Keratinocyte (primary cell): ENCODE measurements around the gene ADGRG1. TPM values are rescaled to one million over a fixed set of nuclear protein-coding genes. Genes with fewer than 3 reads are reported as not detected.

Experiments used
- DNase-seq: peaks from one replicate; pipeline ENCODE4 v3.0.0-alpha.2; 2011; ENCODE audit warnings: low read depth, missing footprints, low spot score
- FAIRE-seq: peaks from 2 replicates; lab custom pipeline; 2011; peaks lifted over from hg19 to GRCh38; lab: Jason Lieb, UNC
- H2AFZ ChIP-seq: 2 replicates; pipeline ENCODE4 v1.6.0; 2012; ENCODE audit warnings: low read length, control low read depth, inconsistent platforms; ENCODE audit not compliant: control insufficient read depth
- H3K27ac ChIP-seq: 2 replicates; pipeline ENCODE4 v1.5.1; 2011; ENCODE audit warnings: low read length; ENCODE audit not compliant: control insufficient read depth, insufficient read depth
- H3K27me3 ChIP-seq: 3 replicates; pipeline ENCODE4 v1.6.0; 2011; ENCODE audit warnings: low read length; ENCODE audit not compliant: control insufficient read depth, insufficient read depth; ENCODE audit errors: extremely low read depth
- H3K36me3 ChIP-seq, 2 experiments: 2 replicates in 1 of 2; 3 replicates in 1 of 2; pipeline ENCODE4 v1.5.1; 2011; ENCODE audit warnings: low read length in 2 of 2, mild to moderate bottlenecking in 1 of 2; ENCODE audit not compliant: control insufficient read depth in 2 of 2, insufficient read depth in 2 of 2; ENCODE audit errors: extremely low read depth in 1 of 2
- H3K4me1 ChIP-seq: 3 replicates; pipeline ENCODE4 v1.5.1; 2011; ENCODE audit warnings: low read length; ENCODE audit not compliant: control insufficient read depth, insufficient read depth; ENCODE audit errors: extremely low read depth
- H3K4me2 ChIP-seq: 3 replicates; pipeline ENCODE4 v1.6.0; 2011; ENCODE audit warnings: low read depth, low read length; ENCODE audit not compliant: control insufficient read depth, insufficient read depth; ENCODE audit errors: extremely low read depth
- H3K4me3 ChIP-seq, 3 experiments: fragments of 200-600 bp in 1 of 3; sonication (generic) in 1 of 3; 2 replicates in 2 of 3; 3 replicates in 1 of 3; pipeline ENCODE4 v1.5.1; 2011 to 2016; ENCODE audit warnings: low read length in 3 of 3, mild to moderate bottlenecking in 3 of 3, control low read depth in 2 of 3, inconsistent platforms in 1 of 3, low read depth in 1 of 3, mixed read lengths in 1 of 3, mixed run types in 1 of 3, moderate library complexity in 1 of 3; ENCODE audit not compliant: control insufficient read depth in 2 of 3, insufficient read depth in 2 of 3; ENCODE audit errors: extremely low read depth in 1 of 3
- H3K79me2 ChIP-seq: 2 replicates; pipeline ENCODE4 v1.6.0; 2012; ENCODE audit warnings: low read length; ENCODE audit not compliant: control insufficient read depth, insufficient read depth
- H3K9ac ChIP-seq: 3 replicates; pipeline ENCODE4 v1.6.0; 2011; ENCODE audit warnings: low read length; ENCODE audit not compliant: control insufficient read depth, insufficient read depth; ENCODE audit errors: extremely low read depth
- H3K9me1 ChIP-seq: 3 replicates; pipeline ENCODE4 v1.6.0; 2011; ENCODE audit warnings: low read length; ENCODE audit not compliant: control insufficient read depth, insufficient read depth; ENCODE audit errors: extremely low read depth
- H3K9me3 ChIP-seq: 2 replicates; pipeline ENCODE4 v1.5.1; 2012; ENCODE audit warnings: low read depth, low read length; ENCODE audit not compliant: control insufficient read depth
- H4K20me1 ChIP-seq: 3 replicates; pipeline ENCODE4 v1.6.0; 2011; ENCODE audit warnings: low read length; ENCODE audit not compliant: control insufficient read depth, insufficient read depth; ENCODE audit errors: extremely low read depth
- CTCF ChIP-seq, 3 experiments: IDR thresholded peaks in 1 of 3; conservative IDR thresholded peaks in 1 of 3; optimal IDR thresholded peaks in 1 of 3; 2 replicates in 2 of 3; 3 replicates in 1 of 3; pipeline versions ENCODE3 to v1.5.1; 2011; ENCODE audit warnings: low read length in 3 of 3, mild to moderate bottlenecking in 3 of 3, moderate library complexity in 2 of 3, control low read depth in 1 of 3, inconsistent platforms in 1 of 3; ENCODE audit not compliant: insufficient read depth in 2 of 3; ENCODE audit errors: extremely low read depth in 1 of 3
- EZH2 ChIP-seq: IDR thresholded peaks from one replicate; pipeline ENCODE4 v1.6.1; 2012; ENCODE audit warnings: inconsistent platforms, mild to moderate bottlenecking, low read length, moderate library complexity
- dilution Hi-C: fragments of 300-500 bp; cut with MboI; formaldehyde crosslinking; loops from one replicate; pipeline ENCODE4 v1.7.0; 2020; ENCODE audit warnings: low sequenced_read_pairs; ENCODE audit not compliant: extremely low pct_ligation_motif_present
- polyA plus RNA-seq, 5 experiments: library from polyadenylated mRNA; depleted of rRNA in 3 of 5; stranded (reverse) in 3 of 5; stranded (forward) in 1 of 5; unstranded in 1 of 5; fragments of >200 nt; gene quantifications; 1 replicate in 1 of 5; 2 replicates in 3 of 5; 3 replicates in 1 of 5; pipeline versions ENCODE4 v1.2.1 to v1.2.3, GENCODE V29; 2011 to 2012; ENCODE audit warnings: missing spikeins in 2 of 5, low read depth in 1 of 5, low replicate concordance in 1 of 5

ADGRG1 gene
- polyA plus RNA-seq, 1 donor (not counting 4 experiments of a cell fraction or from before 2014, with no cell fraction given), result 28.4 TPM

DNA sequence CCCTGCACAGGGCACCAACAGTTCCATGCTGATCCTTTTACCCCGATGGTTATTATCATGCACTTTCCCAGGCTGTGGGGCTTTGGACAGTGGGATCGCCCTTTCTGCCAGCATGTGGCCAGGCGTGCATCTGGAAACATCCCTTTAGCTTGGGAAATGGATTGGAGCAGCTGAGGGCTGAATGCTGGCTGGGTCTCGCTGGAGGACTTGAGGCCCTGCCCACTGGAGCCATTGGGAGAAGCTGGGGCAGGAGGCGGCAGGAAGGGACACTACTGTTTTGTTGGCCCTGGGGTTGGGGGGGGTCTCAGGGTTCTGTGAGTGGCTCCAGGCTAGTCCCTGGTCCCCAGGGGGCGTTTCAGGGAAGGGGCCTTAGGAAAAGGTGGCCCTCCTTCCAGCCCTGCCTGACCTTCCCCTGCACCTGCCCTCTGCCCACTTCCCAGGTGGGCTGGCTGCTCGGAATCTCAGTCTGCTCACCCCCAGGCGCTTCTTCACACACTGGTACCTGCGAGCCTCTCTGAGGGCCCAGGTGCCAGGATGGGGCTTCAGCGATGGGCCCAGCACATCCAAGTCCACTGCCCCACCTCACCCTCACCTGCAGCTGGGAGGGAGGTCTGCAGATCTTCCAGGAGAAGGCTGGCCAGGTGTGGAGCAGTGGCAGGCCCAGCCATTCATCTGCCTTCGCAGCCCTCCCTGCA is 38.1 kb downstream of the ADGRG1 start:
- no peak overlapping the region for H3K27ac ChIP-seq
- H3K9ac ChIP-seq, result no peak overlapping the region
- DNase-seq (no peak), FAIRE-seq (no peak)
- no peak overlapping the region for H2AFZ ChIP-seq
- no peaks in the 10 kb centered on the region for H4K20me1 ChIP-seq
- H3K4me3 ChIP-seq, result no peak overlapping the region
- peaks cover 17 to 22% of the 10 kb centered on the region in 2 experiments for H3K36me3 ChIP-seq
- no peaks in the 10 kb centered on the region for H3K4me1 ChIP-seq
- H3K4me2 ChIP-seq, result no peak overlapping the region
- no peaks in the 10 kb centered on the region for H3K9me1 ChIP-seq
- H3K79me2 ChIP-seq, result no peaks in the 10 kb centered on the region
- peaks cover 3% of the 10 kb centered on the region for H3K27me3 ChIP-seq
- no peak for TF ChIP-seq EZH2
- TF ChIP-seq CTCF (optimal IDR thresholded peaks at IDR 0.05 in 1 of 3, IDR thresholded peaks at IDR 0.05 in 1 of 3, conservative IDR thresholded peaks at IDR 0.05 in 1 of 3; ENCODE audit: extremely low read depth in 1 of 3, insufficient read depth in 2 of 3, low read length in 3 of 3), result no peak
- dilution Hi-C loops, result no loop called here
- no peaks in the 10 kb centered on the region for H3K9me3 ChIP-seq

DNA sequence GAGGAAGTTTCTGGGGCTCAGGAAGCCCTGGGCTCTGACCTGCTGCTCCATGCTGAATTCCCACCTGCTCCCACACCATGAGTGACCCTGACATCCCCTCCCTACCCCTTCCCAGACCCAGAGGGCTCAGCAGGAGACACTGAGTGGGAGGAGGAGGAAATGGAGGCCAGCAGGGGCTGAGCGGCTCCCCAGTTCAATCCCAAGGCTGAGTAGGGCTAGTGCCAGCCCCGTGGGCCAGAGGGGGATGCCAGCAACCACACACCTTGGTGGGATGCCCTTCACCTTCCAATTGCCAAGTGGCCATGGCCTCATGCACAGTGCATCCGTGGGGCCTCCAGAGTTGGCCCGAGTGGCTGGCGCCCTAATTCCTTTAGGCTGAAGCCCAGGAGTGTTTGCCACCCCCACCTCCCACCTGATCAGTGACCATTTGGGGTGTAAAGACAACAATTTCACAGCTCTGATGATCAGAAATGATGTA is 38.7 kb downstream of the ADGRG1 start:
- dilution Hi-C loops, result no loop called here
- FAIRE-seq, result no peak
- Histone ChIP-seq H3K9ac (no peak overlapping the region), H3K4me1 (no peaks in the 10 kb centered on the region), H3K9me1 (no peaks in the 10 kb centered on the region), H3K27ac (no peak overlapping the region), H4K20me1 (no peaks in the 10 kb centered on the region), H3K9me3 (no peaks in the 10 kb centered on the region), H3K4me2 (no peak overlapping the region), H2AFZ (no peak overlapping the region), H3K79me2 (no peaks in the 10 kb centered on the region), H3K4me3 (no peak overlapping the region), H3K36me3 (peaks cover 12 to 20% of the 10 kb centered on the region in 2 experiments), H3K27me3 (peaks cover 3% of the 10 kb centered on the region)
- TF ChIP-seq EZH2, result no peak
- no peak for DNase-seq
